ENCODE results near the gene IFNA7. TPM values are rescaled to one million over a fixed set of nuclear protein-coding genes. Genes with fewer than 3 reads are reported as not detected.
A peak's percentile ranks its signal among the peaks of the same experiment; 100 is the strongest.
"Not testable (repeated sequence)": the region's sequence is repeated elsewhere in the genome, so short reads cannot be mapped to it uniquely, and the experiment has no call there.

The IFNA7 gene
- total RNA-seq, 1 donor from 2014 or later = not detected

- not testable (repeated sequence) for H3K4me3 Mint-ChIP-seq; DNase-seq; H3K9me3 Mint-ChIP-seq; H3K27ac Mint-ChIP-seq; H3K4me1 Mint-ChIP-seq; H3K36me3 Mint-ChIP-seq (ENCODE audit: low read depth)
- H3K27me3 Mint-ChIP-seq = peaks cover 18% of the 10 kb centered on the region
- intact Hi-C loops (cut with micrococcal nuclease) = loop anchor here (10.0 kb wide), 1 partner anchor 114 kb away; no protein-coding TSS in a partner anchor
Observed at GRCh38 chr9:21210782-21211181, 8.8 kb upstream of the IFNA7 start.

- no peak overlapping the region for H3K27ac Mint-ChIP-seq
- H3K9me3 Mint-ChIP-seq = no peaks in the 10 kb centered on the region
- peaks cover 3% of the 10 kb centered on the region for H3K4me1 Mint-ChIP-seq
- no peak for DNase-seq
- no peak overlapping the region for H3K4me3 Mint-ChIP-seq
- H3K27me3 Mint-ChIP-seq = peaks cover 17% of the 10 kb centered on the region
- intact Hi-C loops (cut with micrococcal nuclease) = loop anchor here (10.0 kb wide), 1 partner anchor 114 kb away; no protein-coding TSS in a partner anchor
- H3K36me3 Mint-ChIP-seq (ENCODE audit: low read depth) = no peaks in the 10 kb centered on the region
Observed at GRCh38 chr9:21210311-21210710, 8.3 kb upstream of the IFNA7 start.

- intact Hi-C loops (cut with micrococcal nuclease); H3K36me3 Mint-ChIP-seq (ENCODE audit: low read depth); DNase-seq; H3K9me3 Mint-ChIP-seq; H3K4me1 Mint-ChIP-seq; H3K27ac Mint-ChIP-seq; H3K4me3 Mint-ChIP-seq: not testable (repeated sequence)
- peaks cover 24% of the 10 kb centered on the region for H3K27me3 Mint-ChIP-seq
Observed at GRCh38 chr9:21207043-21207442, 5.0 kb upstream of the IFNA7 start, which contains the start of gene IFNA10. TSS of gene IFNA10 (minus strand) at chr9:21207143. CDS start at chr9:21207097, 46 bp downstream.

GRCh38 chr9:21205204-21205603 lies 3.2 kb upstream of the IFNA7 start:
- Mint-ChIP-seq H3K36me3 (ENCODE audit: low read depth) (no peaks in the 10 kb centered on the region), H3K27me3 (peaks cover 35% of the 10 kb centered on the region), H3K27ac (no peak overlapping the region), H3K4me1 (no peaks in the 10 kb centered on the region), H3K4me3 (no peak overlapping the region), H3K9me3 (no peaks in the 10 kb centered on the region)
- DNase-seq = no peak
- intact Hi-C loops (cut with micrococcal nuclease) = no loop called here

GRCh38 chr9:21194867-21195776 lies 6.9 kb downstream of the IFNA7 start:
- H3K4me3 Mint-ChIP-seq = peak overlapping the region; percentile 45
- peak; percentile 84 for DNase-seq
- H3K27me3 Mint-ChIP-seq = peaks cover 14% of the 10 kb centered on the region
- not testable (repeated sequence) for H3K27ac Mint-ChIP-seq; H3K9me3 Mint-ChIP-seq; H3K36me3 Mint-ChIP-seq (ENCODE audit: low read depth); H3K4me1 Mint-ChIP-seq
- intact Hi-C loops (cut with micrococcal nuclease) = loop anchor here (1.0 kb wide), 1 partner anchor 594 kb away; no protein-coding TSS in a partner anchor

GRCh38 chr9:21187487-21187886 lies 14.5 kb downstream of the IFNA7 start, which contains the start of gene IFNA4:
TSS of gene IFNA4 (minus strand) at chr9:21187587. CDS start at chr9:21187531, 56 bp downstream.
- peaks cover 24% of the 10 kb centered on the region for H3K27me3 Mint-ChIP-seq
- H3K27ac Mint-ChIP-seq; DNase-seq; H3K9me3 Mint-ChIP-seq; intact Hi-C loops (cut with micrococcal nuclease); H3K4me3 Mint-ChIP-seq; H3K4me1 Mint-ChIP-seq; H3K36me3 Mint-ChIP-seq (ENCODE audit: low read depth): not testable (repeated sequence)

- H3K27ac Mint-ChIP-seq; H3K4me1 Mint-ChIP-seq; H3K4me3 Mint-ChIP-seq; H3K36me3 Mint-ChIP-seq (ENCODE audit: low read depth); intact Hi-C loops (cut with micrococcal nuclease); H3K9me3 Mint-ChIP-seq: not testable (repeated sequence)
- peaks cover 19% of the 10 kb centered on the region for H3K27me3 Mint-ChIP-seq
- peak; percentile 77 for DNase-seq
Observed at GRCh38 chr9:21182810-21183736, 18.9 kb downstream of the IFNA7 start.

- no peaks in the 10 kb centered on the region for H3K9me3 Mint-ChIP-seq
- H3K4me3 Mint-ChIP-seq = no peak overlapping the region
- peaks cover 46% of the 10 kb centered on the region for H3K27me3 Mint-ChIP-seq
- H3K36me3 Mint-ChIP-seq (ENCODE audit: low read depth) = no peaks in the 10 kb centered on the region
- intact Hi-C loops (cut with micrococcal nuclease) = no loop called here
- H3K4me1 Mint-ChIP-seq = no peaks in the 10 kb centered on the region
- DNase-seq = peak; percentile 45
- no peak overlapping the region for H3K27ac Mint-ChIP-seq
Observed at GRCh38 chr9:21174671-21175070, 27.3 kb downstream of the IFNA7 start.

GRCh38 chr9:21172156-21172555 lies 29.8 kb downstream of the IFNA7 start:
- no peaks in the 10 kb centered on the region for H3K9me3 Mint-ChIP-seq
- H3K27me3 Mint-ChIP-seq = peaks cover 46% of the 10 kb centered on the region
- intact Hi-C loops (cut with micrococcal nuclease) = no loop called here
- no peaks in the 10 kb centered on the region for H3K36me3 Mint-ChIP-seq (ENCODE audit: low read depth)
- no peak overlapping the region for H3K27ac Mint-ChIP-seq
- no peak overlapping the region for H3K4me3 Mint-ChIP-seq
- no peaks in the 10 kb centered on the region for H3K4me1 Mint-ChIP-seq
- no peak for DNase-seq

GRCh38 chr9:21171351-21171750 lies 30.7 kb downstream of the IFNA7 start:
- peaks cover 46% of the 10 kb centered on the region for H3K27me3 Mint-ChIP-seq
- DNase-seq = no peak
- no peaks in the 10 kb centered on the region for H3K9me3 Mint-ChIP-seq
- no peaks in the 10 kb centered on the region for H3K36me3 Mint-ChIP-seq (ENCODE audit: low read depth)
- H3K27ac Mint-ChIP-seq = no peak overlapping the region
- no peak overlapping the region for H3K4me3 Mint-ChIP-seq
- no peaks in the 10 kb centered on the region for H3K4me1 Mint-ChIP-seq
- intact Hi-C loops (cut with micrococcal nuclease) = no loop called here

- DNase-seq; H3K36me3 Mint-ChIP-seq (ENCODE audit: low read depth); H3K4me3 Mint-ChIP-seq; H3K27ac Mint-ChIP-seq; intact Hi-C loops (cut with micrococcal nuclease); H3K9me3 Mint-ChIP-seq: not testable (repeated sequence)
- Mint-ChIP-seq H3K4me1 (peaks cover 13% of the 10 kb centered on the region), H3K27me3 (peaks cover 34% of the 10 kb centered on the region)
Observed at GRCh38 chr9:21166560-21166959, 35.4 kb downstream of the IFNA7 start, which contains the start of gene IFNA21. TSS of gene IFNA21 (minus strand) at chr9:21166660. CDS start at chr9:21166612, 48 bp downstream.

GRCh38 chr9:21165516-21165915 lies 36.5 kb downstream of the IFNA7 start:
- no peak for DNase-seq
- peaks cover 5% of the 10 kb centered on the region for H3K36me3 Mint-ChIP-seq (ENCODE audit: low read depth)
- no peak overlapping the region for H3K27ac Mint-ChIP-seq
- H3K27me3 Mint-ChIP-seq = peaks cover 25% of the 10 kb centered on the region
- peaks cover 22% of the 10 kb centered on the region for H3K4me1 Mint-ChIP-seq
- H3K4me3 Mint-ChIP-seq = no peak overlapping the region
- peaks cover 9% of the 10 kb centered on the region for H3K9me3 Mint-ChIP-seq
- intact Hi-C loops (cut with micrococcal nuclease) = no loop called here

GRCh38 chr9:21160178-21160577 lies 41.8 kb downstream of the IFNA7 start:
- Mint-ChIP-seq H3K4me3 (peak overlapping the region; percentile 72), H3K4me1 (peaks cover 41% of the 10 kb centered on the region), H3K27me3 (peaks cover 1% of the 10 kb centered on the region), H3K27ac (no peak overlapping the region), H3K36me3 (ENCODE audit: low read depth) (peaks cover 6% of the 10 kb centered on the region), H3K9me3 (peaks cover 12% of the 10 kb centered on the region)
- intact Hi-C loops (cut with micrococcal nuclease) = no loop called here
- DNase-seq = peak; percentile 82

All from activated CD4-positive, alpha-beta T cell treated with anti-CD3 and anti-CD28 coated beads, Interleukin-2, amount 10 ng/mL, durations not matched to agents 24 days and 14 days (primary cell).